OCI-LY7 (cell line): ENCODE results near the gene NKX1-1. TPM values are rescaled to one million over a fixed set of nuclear protein-coding genes. Genes with fewer than 3 reads are reported as not detected.

Source experiments
- BruUV-seq: library from RNA; stranded (reverse); fragments of 400-500 nt; replicated peaks from 2 replicates; lab custom pipeline; 2021; lab: Mats Ljungman, UMichigan
- CTCF ChIA-PET: fragments of 300-600 bp; sonication (Branson Sonifier 250); formaldehyde crosslinking; loops from one replicate; lab custom pipeline; 2022; ENCODE audit warnings: antibody characterized with exemption; ENCODE audit not compliant: unreplicated experiment; lab: Charles Lee
- POLR2A ChIA-PET: fragments of 300-600 bp; sonication (Branson Sonifier 250); formaldehyde crosslinking; loops from one replicate; lab custom pipeline; 2022; ENCODE audit warnings: antibody characterized with exemption; lab: Charles Lee
- DNase-seq: peaks from one replicate; pipeline ENCODE4 v3.0.0-alpha.2; 2015; ENCODE audit warnings: low spot score
- H2AFZ ChIP-seq: fragments of 200-600 bp; sonication (generic), shearing (Covaris generic); 2 replicates; pipeline ENCODE4 v1.6.1; 2014; ENCODE audit warnings: mild to moderate bottlenecking, antibody characterized with exemption, low read length, moderate library complexity
- H3K27ac ChIP-seq: fragments of 200-600 bp; sonication (generic); 2 replicates; pipeline ENCODE4 v1.5.1; 2014; ENCODE audit warnings: mixed run types, low read depth, mild to moderate bottlenecking, moderate library complexity, low read length, inconsistent platforms; ENCODE audit not compliant: poor library complexity, severe bottlenecking
- H3K36me3 ChIP-seq: fragments of 200-600 bp; sonication (generic); 2 replicates; pipeline ENCODE4 v1.6.1; 2014; ENCODE audit warnings: mild to moderate bottlenecking, antibody characterized with exemption, low read length, moderate library complexity, mixed read lengths; ENCODE audit not compliant: insufficient read depth
- H3K4me1 ChIP-seq: fragments of 200-600 bp; sonication (generic); 2 replicates; pipeline ENCODE4 v1.5.1; 2014; ENCODE audit warnings: mild to moderate bottlenecking, low read length; ENCODE audit not compliant: insufficient read depth, poor library complexity, severe bottlenecking
- H3K4me2 ChIP-seq: fragments of 200-600 bp; sonication (generic); 2 replicates; pipeline ENCODE4 v1.6.1; 2014; ENCODE audit warnings: mild to moderate bottlenecking, low read length
- H3K4me3 ChIP-seq: fragments of 200-600 bp; sonication (generic); 2 replicates; pipeline ENCODE4 v1.5.1; 2014; ENCODE audit warnings: mild to moderate bottlenecking, low read depth, low read length; ENCODE audit not compliant: poor library complexity, severe bottlenecking
- H3K79me2 ChIP-seq: fragments of 200-600 bp; sonication (generic); 2 replicates; pipeline ENCODE4 v1.6.1; 2016; ENCODE audit warnings: low read depth, mild to moderate bottlenecking, low read length, moderate library complexity, mixed read lengths; ENCODE audit not compliant: insufficient read depth
- H3K9me2 ChIP-seq: fragments of 200-600 bp; sonication (generic); 2 replicates; pipeline ENCODE4 v1.6.1; 2016; ENCODE audit warnings: mild to moderate bottlenecking, low read length, mixed read lengths; ENCODE audit not compliant: insufficient read depth
- H3K9me3 ChIP-seq: fragments of 200-600 bp; sonication (generic); 2 replicates; pipeline ENCODE4 v1.6.1; 2014; ENCODE audit warnings: mild to moderate bottlenecking, mixed run types, low read length, mixed read lengths
- H4K20me1 ChIP-seq: fragments of 200-600 bp; sonication (generic); 2 replicates; pipeline ENCODE4 v1.6.1; 2014; ENCODE audit warnings: mild to moderate bottlenecking, antibody characterized with exemption, low read length, moderate library complexity, mixed read lengths; ENCODE audit not compliant: insufficient read depth
- CTCF ChIP-seq: fragments of 200-600 bp; sonication (generic); conservative IDR thresholded peaks from 2 replicates; pipeline ENCODE4 v1.5.1; 2014; ENCODE audit warnings: mild to moderate bottlenecking, antibody characterized with exemption, low read length, moderate library complexity, mixed read lengths
- EZH2phosphoT487 ChIP-seq: fragments of 200-600 bp; sonication (generic); IDR thresholded peaks from 2 replicates; pipeline ENCODE4 v1.6.1; 2018; ENCODE audit warnings: low read depth, borderline replicate concordance, mild to moderate bottlenecking, mixed run types, antibody characterized with exemption, low read length, moderate library complexity, mixed read lengths
- intact Hi-C: fragments of 100-400 bp; cut with micrococcal nuclease; formaldehyde crosslinking; loops from one replicate; pipeline ENCODE4 v1.10.0; 2022; ENCODE audit not compliant: unreplicated experiment
- total RNA-seq, 2 experiments: library from RNA; depleted of rRNA in 1 of 2; stranded (reverse); fragments of >200 nt in 1 of 2; shearing (Covaris generic) in 1 of 2; gene quantifications; 2 replicates each; pipeline ENCODE4 v1.2.3, GENCODE V29; 2014 to 2022

NKX1-1 gene
- total RNA-seq, 2 experiments from 2014 or later, result not detected

DNA sequence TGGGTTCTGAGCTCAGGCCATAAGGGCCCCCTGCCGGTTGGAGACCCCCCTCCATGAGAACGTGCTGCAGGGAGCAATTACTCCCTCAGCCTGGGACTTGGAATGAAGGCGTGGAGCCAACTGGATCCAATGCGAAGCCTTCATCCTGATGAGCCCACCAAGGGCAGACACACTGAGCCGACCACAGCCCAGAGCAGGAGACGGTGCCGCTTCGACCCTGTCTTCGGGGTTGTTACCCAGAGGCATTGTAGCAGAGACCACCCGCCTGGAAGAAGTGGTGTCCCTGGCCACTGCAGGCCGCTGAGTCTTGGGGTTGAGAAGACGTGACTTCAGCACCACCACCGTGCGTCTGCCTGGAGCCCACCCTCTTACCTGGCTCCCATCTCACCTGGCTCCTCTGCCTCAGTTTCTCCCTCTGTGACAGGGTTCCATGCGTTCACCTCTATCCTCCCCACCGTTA, 7.0 kb upstream of the NKX1-1 start:
- Histone ChIP-seq H3K4me3 (no peak overlapping the region), H4K20me1 (no peaks in the 10 kb centered on the region), H2AFZ (no peak overlapping the region), H3K4me1 (no peaks in the 10 kb centered on the region), H3K9me2 (no peaks in the 10 kb centered on the region), H3K79me2 (no peaks in the 10 kb centered on the region), H3K36me3 (no peaks in the 10 kb centered on the region), H3K4me2 (no peak overlapping the region), H3K27ac (no peak overlapping the region), H3K9me3 (no peaks in the 10 kb centered on the region)
- BruUV-seq, result no TSS peak
- no peak for TF ChIP-seq EZH2phosphoT487
- no peak for TF ChIP-seq CTCF
- no peak for DNase-seq
- POLR2A ChIA-PET, result no interaction called here
- intact Hi-C loops, result no loop called here
- CTCF ChIA-PET, result no interaction called here

- Histone ChIP-seq H3K9me2 (no peaks in the 10 kb centered on the region), H3K4me1 (no peaks in the 10 kb centered on the region), H3K36me3 (no peaks in the 10 kb centered on the region), H3K4me2 (no peak overlapping the region), H3K9me3 (no peaks in the 10 kb centered on the region), H3K79me2 (no peaks in the 10 kb centered on the region), H2AFZ (no peak overlapping the region), H3K4me3 (no peak overlapping the region), H4K20me1 (no peaks in the 10 kb centered on the region), H3K27ac (no peak overlapping the region)
- BruUV-seq, result no TSS peak
- POLR2A ChIA-PET, result no interaction called here
- CTCF ChIA-PET, result no interaction called here
- TF ChIP-seq CTCF, result no peak
- no peak for TF ChIP-seq EZH2phosphoT487
- intact Hi-C loops, result no loop called here
- no peak for DNase-seq
These were observed 6.3 kb upstream of the NKX1-1 start for GRCh38 chr4:1412376-1413203.
